Measurements from ENCODE around the gene NFATC2.

The NFATC2 gene

GRCh38 chr20:51500311-51500710, 42.2 kb downstream of the NFATC2 start:
- no peak overlapping the region; the same call in 1 of the 2 replicates for H3K9ac ChIP-seq (ENCODE audit: low read length)
- H3K27ac ChIP-seq (ENCODE audit: low read depth, low read length, poor library complexity, severe bottlenecking) = peak overlapping the region; percentile 92
- H3K4me2 ChIP-seq (ENCODE audit: low read length) = no peak overlapping the region
- peaks cover 27% of the 10 kb centered on the region for H3K36me3 ChIP-seq (ENCODE audit: insufficient read depth, low read length)
- no peak overlapping the region for H2AFZ ChIP-seq (ENCODE audit: low read length)
- no peaks in the 10 kb centered on the region for H3K79me2 ChIP-seq (ENCODE audit: insufficient read depth, low read length)
- H3F3A ChIP-seq (ENCODE audit: insufficient read depth, low read length) = no peaks in the 10 kb centered on the region
- H3K9me3 ChIP-seq (ENCODE audit: low read length) = no peaks in the 10 kb centered on the region
- no peak overlapping the region for H3K4me3 ChIP-seq (ENCODE audit: low read depth, low read length, poor library complexity, severe bottlenecking)
- H4K20me1 ChIP-seq (ENCODE audit: insufficient read depth, low read length) = no peaks in the 10 kb centered on the region
- H3K27me3 ChIP-seq (ENCODE audit: insufficient read depth, low read length) = no peaks in the 10 kb centered on the region
- no peak for TF ChIP-seq EZH2 (IDR thresholded peaks at IDR 0.05; ENCODE audit: borderline replicate concordance, low read length)
- no peak for TF ChIP-seq CTCF (IDR thresholded peaks at IDR 0.05; ENCODE audit: low read length)
- H3K4me1 ChIP-seq (ENCODE audit: insufficient read depth, low read length, severe bottlenecking) = peaks cover 92% of the 10 kb centered on the region
- H3K9me2 ChIP-seq (ENCODE audit: low read depth, low read length) = no peaks in the 10 kb centered on the region

- no peak for TF ChIP-seq EZH2 (IDR thresholded peaks at IDR 0.05; ENCODE audit: borderline replicate concordance, low read length)
- Histone ChIP-seq H3K9ac (ENCODE audit: low read length) (no peak overlapping the region), H3K9me2 (ENCODE audit: low read depth, low read length) (no peaks in the 10 kb centered on the region), H3K4me2 (ENCODE audit: low read length) (no peak overlapping the region), H3K4me3 (ENCODE audit: low read depth, low read length, poor library complexity, severe bottlenecking) (no peak overlapping the region), H3K36me3 (ENCODE audit: insufficient read depth, low read length) (peaks cover 31% of the 10 kb centered on the region), H3K27ac (ENCODE audit: low read depth, low read length, poor library complexity, severe bottlenecking) (peak overlapping the region; percentile 92), H3K27me3 (ENCODE audit: insufficient read depth, low read length) (no peaks in the 10 kb centered on the region), H4K20me1 (ENCODE audit: insufficient read depth, low read length) (no peaks in the 10 kb centered on the region), H3K79me2 (ENCODE audit: insufficient read depth, low read length) (no peaks in the 10 kb centered on the region), H2AFZ (ENCODE audit: low read length) (no peak overlapping the region), H3K9me3 (ENCODE audit: low read length) (no peaks in the 10 kb centered on the region), H3F3A (ENCODE audit: insufficient read depth, low read length) (no peaks in the 10 kb centered on the region), H3K4me1 (ENCODE audit: insufficient read depth, low read length, severe bottlenecking) (peaks cover 97% of the 10 kb centered on the region)
Measured at GRCh38 chr20:51498765-51499540, 43.6 kb downstream of the NFATC2 start.

GRCh38 chr20:51497542-51498467, 44.7 kb downstream of the NFATC2 start:
- Histone ChIP-seq H2AFZ (ENCODE audit: low read length) (no peak overlapping the region), H3K9ac (ENCODE audit: low read length) (peak overlapping the region; percentile 43), H4K20me1 (ENCODE audit: insufficient read depth, low read length) (no peaks in the 10 kb centered on the region), H3K36me3 (ENCODE audit: insufficient read depth, low read length) (peaks cover 43% of the 10 kb centered on the region), H3K27me3 (ENCODE audit: insufficient read depth, low read length) (no peaks in the 10 kb centered on the region), H3K9me2 (ENCODE audit: low read depth, low read length) (no peaks in the 10 kb centered on the region), H3K4me3 (ENCODE audit: low read depth, low read length, poor library complexity, severe bottlenecking) (peak overlapping the region; percentile 7), H3K9me3 (ENCODE audit: low read length) (no peaks in the 10 kb centered on the region), H3K4me1 (ENCODE audit: insufficient read depth, low read length, severe bottlenecking) (peaks cover 91% of the 10 kb centered on the region), H3F3A (ENCODE audit: insufficient read depth, low read length) (no peaks in the 10 kb centered on the region), H3K79me2 (ENCODE audit: insufficient read depth, low read length) (no peaks in the 10 kb centered on the region), H3K4me2 (ENCODE audit: low read length) (peak overlapping the region; percentile 38), H3K27ac (ENCODE audit: low read depth, low read length, poor library complexity, severe bottlenecking) (peak overlapping the region; percentile 92)
- no peak for TF ChIP-seq CTCF (IDR thresholded peaks at IDR 0.05; ENCODE audit: low read length)
- no peak for TF ChIP-seq EZH2 (IDR thresholded peaks at IDR 0.05; ENCODE audit: borderline replicate concordance, low read length)
